DMS114 treated with DMSO at 0.1 percent for 48 hours (cell line): ENCODE results near the gene CKAP2.
"Not testable (repeated sequence)": the region's sequence is repeated elsewhere in the genome, so short reads cannot be mapped to it uniquely, and the experiment has no call there.

Source experiments
- DNase-seq: peaks from one replicate; lab custom pipeline; 2025; ENCODE audit not compliant: unreplicated experiment; lab: John Stamatoyannopoulos, UW

CKAP2 gene

GRCh38 chr13:52450793-52451116 lies 4.5 kb upstream of the CKAP2 start:
- no peak for DNase-seq

- no peak for DNase-seq
Observed at GRCh38 chr13:52451135-52451804, 4.0 kb upstream of the CKAP2 start.

- DNase-seq: no peak
Observed at GRCh38 chr13:52452470-52452869, 2.8 kb upstream of the CKAP2 start.

GRCh38 chr13:52454459-52454819 lies 839 bp upstream of the CKAP2 start:
- DNase-seq: no peak

- peak; percentile 7 for DNase-seq
Observed at GRCh38 chr13:52455677-52456041, 381 bp downstream of the CKAP2 start.

GRCh38 chr13:52459668-52460067 lies 4.4 kb downstream of the CKAP2 start:
- DNase-seq: no peak

GRCh38 chr13:52461265-52461664 lies 6.0 kb downstream of the CKAP2 start:
- no peak for DNase-seq

- no peak for DNase-seq
Observed at GRCh38 chr13:52463526-52463925, 8.2 kb downstream of the CKAP2 start.

GRCh38 chr13:52468487-52468886 lies 13.2 kb downstream of the CKAP2 start:
- DNase-seq: not testable (repeated sequence)

GRCh38 chr13:52480677-52481428 lies 25.6 kb downstream of the CKAP2 start:
- not testable (repeated sequence) for DNase-seq

GRCh38 chr13:52487078-52487477 lies 31.8 kb downstream of the CKAP2 start:
- DNase-seq: not testable (repeated sequence)

- not testable (repeated sequence) for DNase-seq
Observed at GRCh38 chr13:52488763-52489162, 33.5 kb downstream of the CKAP2 start.

- DNase-seq: not testable (repeated sequence)
Observed at GRCh38 chr13:52491015-52491414, 35.7 kb downstream of the CKAP2 start.

GRCh38 chr13:52494241-52494640 lies 39.0 kb downstream of the CKAP2 start:
- DNase-seq: not testable (repeated sequence)

GRCh38 chr13:52497979-52498378 lies 42.7 kb downstream of the CKAP2 start:
- not testable (repeated sequence) for DNase-seq

GRCh38 chr13:52502277-52502676 lies 47.0 kb downstream of the CKAP2 start:
- DNase-seq: not testable (repeated sequence)

GRCh38 chr13:52505843-52506242 lies 50.6 kb downstream of the CKAP2 start:
- DNase-seq: not testable (repeated sequence)

- DNase-seq: not testable (repeated sequence)
Observed at GRCh38 chr13:52509532-52509931, 54.3 kb downstream of the CKAP2 start.

GRCh38 chr13:52510221-52510797 lies 55.0 kb downstream of the CKAP2 start:
- not testable (repeated sequence) for DNase-seq

GRCh38 chr13:52511598-52511997 lies 56.3 kb downstream of the CKAP2 start:
- not testable (repeated sequence) for DNase-seq

- DNase-seq: not testable (repeated sequence)
Observed at GRCh38 chr13:52513957-52514596, 58.8 kb downstream of the CKAP2 start.

- DNase-seq: not testable (repeated sequence)
Observed at GRCh38 chr13:52523323-52523722, 68.0 kb downstream of the CKAP2 start.
